ENCODE measurements around the gene MSH4.
"Not testable (repeated sequence)": the region's sequence is repeated elsewhere in the genome, so short reads cannot be mapped to it uniquely, and the experiment has no call there.

Gene MSH4

GRCh38 chr1:75795703-75796193 lies 934 bp upstream of the MSH4 start:
- no peak for DNase-seq (ENCODE audit: low read depth in 2 of 2)

GRCh38 chr1:75797273-75797588 lies 549 bp downstream of the MSH4 start:
- DNase-seq (ENCODE audit: low read depth in 2 of 2), result no peak

GRCh38 chr1:75797606-75798216 lies 1.0 kb downstream of the MSH4 start:
- no peak for DNase-seq (ENCODE audit: low read depth in 2 of 2)

GRCh38 chr1:75801480-75801879 lies 4.8 kb downstream of the MSH4 start:
- DNase-seq (ENCODE audit: low read depth in 2 of 2), result not testable (repeated sequence)

GRCh38 chr1:75808921-75809320 lies 12.2 kb downstream of the MSH4 start:
- no peak for DNase-seq (ENCODE audit: low read depth in 2 of 2)

GRCh38 chr1:75810113-75810512 lies 13.4 kb downstream of the MSH4 start:
- not testable (repeated sequence) for DNase-seq (ENCODE audit: low read depth in 2 of 2)

GRCh38 chr1:75811211-75811981 lies 14.7 kb downstream of the MSH4 start:
- DNase-seq (ENCODE audit: low read depth in 2 of 2), result no peak

GRCh38 chr1:75812065-75812464 lies 15.4 kb downstream of the MSH4 start:
- DNase-seq (ENCODE audit: low read depth in 2 of 2), result no peak

- not testable (repeated sequence) for DNase-seq (ENCODE audit: low read depth in 2 of 2)
Observed at GRCh38 chr1:75823596-75823995, 26.9 kb downstream of the MSH4 start.

GRCh38 chr1:75836528-75837100 lies 39.9 kb downstream of the MSH4 start:
- DNase-seq (ENCODE audit: low read depth in 2 of 2), result no peak

GRCh38 chr1:75838079-75838478 lies 41.4 kb downstream of the MSH4 start:
- no peak for DNase-seq (ENCODE audit: low read depth in 2 of 2)

- DNase-seq (ENCODE audit: low read depth in 2 of 2), result no peak
Observed at GRCh38 chr1:75841421-75841820, 44.7 kb downstream of the MSH4 start.

- no peak for DNase-seq (ENCODE audit: low read depth in 2 of 2)
Observed at GRCh38 chr1:75845576-75845975, 48.9 kb downstream of the MSH4 start.

GRCh38 chr1:75855010-75855409 lies 58.3 kb downstream of the MSH4 start:
- DNase-seq (ENCODE audit: low read depth in 2 of 2), result no peak

- no peak for DNase-seq (ENCODE audit: low read depth in 2 of 2)
Observed at GRCh38 chr1:75855734-75856133, 59.1 kb downstream of the MSH4 start.

- no peak for DNase-seq (ENCODE audit: low read depth in 2 of 2)
Observed at GRCh38 chr1:75861831-75862230, 65.1 kb downstream of the MSH4 start.

- no peak for DNase-seq (ENCODE audit: low read depth in 2 of 2)
Observed at GRCh38 chr1:75870951-75871350, 74.3 kb downstream of the MSH4 start.

GRCh38 chr1:75879985-75880384 lies 83.3 kb downstream of the MSH4 start:
- no peak for DNase-seq (ENCODE audit: low read depth in 2 of 2)

- no peak for DNase-seq (ENCODE audit: low read depth in 2 of 2)
Observed at GRCh38 chr1:75884437-75884836, 87.8 kb downstream of the MSH4 start.

GRCh38 chr1:75901371-75901770 lies 104.7 kb downstream of the MSH4 start:
- no peak for DNase-seq (ENCODE audit: low read depth in 2 of 2)

- DNase-seq (ENCODE audit: low read depth in 2 of 2), result no peak
Observed at GRCh38 chr1:75908717-75909152, 112.1 kb downstream of the MSH4 start.

- DNase-seq (ENCODE audit: low read depth in 2 of 2), result no peak
Observed at GRCh38 chr1:75916834-75917233, 120.2 kb downstream of the MSH4 start.

GRCh38 chr1:75922698-75923097 lies 126.0 kb downstream of the MSH4 start:
- no peak for DNase-seq (ENCODE audit: low read depth in 2 of 2)

Measured in activated CD4-positive, alpha-beta T cell treated with anti-CD3 and anti-CD28 coated beads for 24 hours (primary cell).